Stomach (tissue), 4 donors: ENCODE measurements around the gene GOLGA6L7.
"Not testable (repeated sequence)": the region's sequence is repeated elsewhere in the genome, so short reads cannot be mapped to it uniquely, and the experiment has no call there.

Source experiments
- EP300 ChIP-seq: sonication (generic); formaldehyde crosslinking; IDR thresholded peaks from one replicate; pipeline ENCODE4 v1.6.1; 2017; ENCODE audit warnings: antibody characterized with exemption
- POLR2A ChIP-seq, 4 donors: fragments of 450-650 bp; IDR thresholded peaks; one replicate each; pipeline ENCODE4 v1.6.1; 2016; ENCODE audit warnings: antibody characterized with exemption in 4 of 4, control low read depth in 2 of 4, mild to moderate bottlenecking in 1 of 4, moderate library complexity in 1 of 4
- POLR2AphosphoS5 ChIP-seq, 3 donors: sonication (generic); formaldehyde crosslinking; IDR thresholded peaks; one replicate each; pipeline ENCODE4 v1.6.1; 2016; ENCODE audit warnings: antibody characterized with exemption in 3 of 3
- TF ChIP-seq, protein P1 (sequence below), 7 experiments: fragments of 450-650 bp in 4 of 7; fragments of 200-600 bp in 3 of 7; sonication (generic) in 3 of 7; IDR thresholded peaks; one replicate each; pipeline ENCODE4 v1.5.1; 2016 to 2019; ENCODE audit warnings: antibody characterized with exemption in 7 of 7, control low read depth in 2 of 7, mild to moderate bottlenecking in 1 of 7

DNA sequence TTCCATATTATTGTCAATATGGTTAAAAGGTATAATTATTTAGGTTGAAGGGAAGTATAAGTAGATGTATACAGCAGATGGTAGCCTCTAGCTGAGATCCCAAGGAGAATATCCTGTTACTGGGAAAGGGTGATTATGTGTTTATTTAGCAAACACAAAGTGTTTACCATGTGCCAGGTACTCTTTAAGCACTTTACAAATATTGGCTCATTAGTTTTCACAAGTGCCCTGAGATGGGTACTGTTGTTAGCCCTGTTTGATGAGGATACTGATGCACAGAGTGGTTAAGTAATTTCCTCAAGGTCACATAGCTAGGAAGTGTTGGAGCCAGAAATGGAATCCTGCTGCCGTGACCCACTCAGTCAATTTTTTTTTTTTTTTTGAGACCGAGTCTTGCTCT lies 48.1 kb downstream of the GOLGA6L7 start:
- TF ChIP-seq, protein P1, sequence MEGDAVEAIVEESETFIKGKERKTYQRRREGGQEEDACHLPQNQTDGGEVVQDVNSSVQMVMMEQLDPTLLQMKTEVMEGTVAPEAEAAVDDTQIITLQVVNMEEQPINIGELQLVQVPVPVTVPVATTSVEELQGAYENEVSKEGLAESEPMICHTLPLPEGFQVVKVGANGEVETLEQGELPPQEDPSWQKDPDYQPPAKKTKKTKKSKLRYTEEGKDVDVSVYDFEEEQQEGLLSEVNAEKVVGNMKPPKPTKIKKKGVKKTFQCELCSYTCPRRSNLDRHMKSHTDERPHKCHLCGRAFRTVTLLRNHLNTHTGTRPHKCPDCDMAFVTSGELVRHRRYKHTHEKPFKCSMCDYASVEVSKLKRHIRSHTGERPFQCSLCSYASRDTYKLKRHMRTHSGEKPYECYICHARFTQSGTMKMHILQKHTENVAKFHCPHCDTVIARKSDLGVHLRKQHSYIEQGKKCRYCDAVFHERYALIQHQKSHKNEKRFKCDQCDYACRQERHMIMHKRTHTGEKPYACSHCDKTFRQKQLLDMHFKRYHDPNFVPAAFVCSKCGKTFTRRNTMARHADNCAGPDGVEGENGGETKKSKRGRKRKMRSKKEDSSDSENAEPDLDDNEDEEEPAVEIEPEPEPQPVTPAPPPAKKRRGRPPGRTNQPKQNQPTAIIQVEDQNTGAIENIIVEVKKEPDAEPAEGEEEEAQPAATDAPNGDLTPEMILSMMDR (IDR thresholded peaks at IDR 0.05): not testable (repeated sequence)
- not testable (repeated sequence) for TF ChIP-seq EP300; POLR2AphosphoS5 (IDR thresholded peaks at IDR 0.05); POLR2A (IDR thresholded peaks at IDR 0.05)
